ENCODE results near the gene SMARCA4. TPM values are rescaled to one million over a fixed set of nuclear protein-coding genes. Genes with fewer than 3 reads are reported as not detected.

The SMARCA4 gene
- total and polyA plus RNA-seq, 3 donors from 2014 or later = 141 to 188 (median 180) TPM

GRCh38 chr19:11105014-11105636 is 144.3 kb downstream of the SMARCA4 start:
- Histone ChIP-seq H3K36me3 (ENCODE audit: low read depth, missing control alignments) (no peaks in the 10 kb centered on the region), H3K27ac (no peak overlapping the region), H3K9me3 (no peaks in the 10 kb centered on the region), H3K27me3 (no peaks in the 10 kb centered on the region), H3K4me3 (no peak overlapping the region), H3K4me1 (no peaks in the 10 kb centered on the region)
- DNase-seq = no peak
- TF ChIP-seq POLR2A (IDR thresholded peaks at IDR 0.05) = no peak
- TF ChIP-seq CTCF (IDR thresholded peaks at IDR 0.05) = no peak
- WGBS, 2 donors = 75 to 90% methylated on average over 34 to 36 of the region's 36 CpGs
- intact Hi-C loops (cut with DNase I; ENCODE audit: low total_unique reads) = no loop called here

DNA sequence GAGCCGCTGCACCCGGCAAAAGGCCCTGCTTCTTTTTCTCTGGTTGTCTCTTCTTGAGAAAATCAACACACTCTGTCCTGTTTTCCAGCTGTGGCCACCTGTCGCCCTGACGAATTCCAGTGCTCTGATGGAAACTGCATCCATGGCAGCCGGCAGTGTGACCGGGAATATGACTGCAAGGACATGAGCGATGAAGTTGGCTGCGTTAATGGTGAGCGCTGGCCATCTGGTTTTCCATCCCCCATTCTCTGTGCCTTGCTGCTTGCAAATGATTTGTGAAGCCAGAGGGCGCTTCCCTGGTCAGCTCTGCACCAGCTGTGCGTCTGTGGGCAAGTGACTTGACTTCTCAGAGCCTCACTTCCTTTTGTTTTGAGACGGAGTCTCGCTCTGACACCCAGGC is 145.6 kb downstream of the SMARCA4 start:
- H3K4me3 ChIP-seq = no peak overlapping the region
- no peaks in the 10 kb centered on the region for H3K27me3 ChIP-seq
- TF ChIP-seq POLR2A (IDR thresholded peaks at IDR 0.05) (no peak), CTCF (IDR thresholded peaks at IDR 0.05) (no peak)
- intact Hi-C loops (cut with DNase I; ENCODE audit: low total_unique reads) = no loop called here
- no peak overlapping the region for H3K27ac ChIP-seq
- no peaks in the 10 kb centered on the region for H3K4me1 ChIP-seq
- 75 to 81% methylated on average over 13 of the region's 13 CpGs for WGBS, 2 donors
- DNase-seq = no peak
- no peaks in the 10 kb centered on the region for H3K36me3 ChIP-seq (ENCODE audit: low read depth, missing control alignments)
- no peaks in the 10 kb centered on the region for H3K9me3 ChIP-seq

- DNase-seq = no peak
- 87 to 93% methylated on average over 6 of the region's 6 CpGs for WGBS, 2 donors
- no peaks in the 10 kb centered on the region for H3K27me3 ChIP-seq
- no peaks in the 10 kb centered on the region for H3K4me1 ChIP-seq
- H3K4me3 ChIP-seq = no peak overlapping the region
- H3K27ac ChIP-seq = no peak overlapping the region
- no peaks in the 10 kb centered on the region for H3K9me3 ChIP-seq
- TF ChIP-seq POLR2A (IDR thresholded peaks at IDR 0.05) = no peak
- TF ChIP-seq CTCF (IDR thresholded peaks at IDR 0.05) = no peak
- intact Hi-C loops (cut with DNase I; ENCODE audit: low total_unique reads) = no loop called here
- no peaks in the 10 kb centered on the region for H3K36me3 ChIP-seq (ENCODE audit: low read depth, missing control alignments)
Observed at GRCh38 chr19:11108746-11109145, 147.9 kb downstream of the SMARCA4 start.

DNA sequence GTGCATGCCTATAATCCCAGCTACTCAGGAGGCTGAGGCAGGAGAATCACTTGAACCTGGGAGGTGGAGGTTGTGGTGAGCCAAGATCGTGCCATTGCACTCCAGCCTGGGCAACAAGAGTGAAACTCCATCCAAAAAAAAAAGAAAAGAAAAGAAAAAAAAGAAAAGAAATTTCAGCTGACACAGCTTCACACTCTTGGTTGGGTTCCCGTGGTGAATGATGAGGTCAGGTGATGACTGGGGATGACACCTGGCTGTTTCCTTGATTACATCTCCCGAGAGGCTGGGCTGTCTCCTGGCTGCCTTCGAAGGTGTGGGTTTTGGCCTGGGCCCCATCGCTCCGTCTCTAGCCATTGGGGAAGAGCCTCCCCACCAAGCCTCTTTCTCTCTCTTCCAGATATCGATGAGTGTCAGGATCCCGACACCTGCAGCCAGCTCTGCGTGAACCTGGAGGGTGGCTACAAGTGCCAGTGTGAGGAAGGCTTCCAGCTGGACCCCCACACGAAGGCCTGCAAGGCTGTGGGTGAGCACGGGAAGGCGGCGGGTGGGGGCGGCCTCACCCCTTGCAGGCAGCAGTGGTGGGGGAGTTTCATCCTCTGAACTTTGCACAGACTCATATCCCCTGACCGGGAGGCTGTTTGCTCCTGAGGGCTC is 150.4 kb downstream of the SMARCA4 start:
- Histone ChIP-seq H3K4me3 (no peak overlapping the region), H3K27ac (no peak overlapping the region), H3K9me3 (no peaks in the 10 kb centered on the region), H3K27me3 (no peaks in the 10 kb centered on the region), H3K36me3 (ENCODE audit: low read depth, missing control alignments) (no peaks in the 10 kb centered on the region), H3K4me1 (no peaks in the 10 kb centered on the region)
- 90 to 93% methylated on average over 15 of the region's 15 CpGs for whole genome bisulfite sequencing, 2 donors
- DNase-seq = no peak
- intact Hi-C loops (cut with DNase I; ENCODE audit: low total_unique reads) = loop anchor here (10.0 kb wide), 1 partner anchor 76 kb away; no protein-coding TSS in a partner anchor
- TF ChIP-seq POLR2A (IDR thresholded peaks at IDR 0.05) (no peak), CTCF (IDR thresholded peaks at IDR 0.05) (no peak)

DNA sequence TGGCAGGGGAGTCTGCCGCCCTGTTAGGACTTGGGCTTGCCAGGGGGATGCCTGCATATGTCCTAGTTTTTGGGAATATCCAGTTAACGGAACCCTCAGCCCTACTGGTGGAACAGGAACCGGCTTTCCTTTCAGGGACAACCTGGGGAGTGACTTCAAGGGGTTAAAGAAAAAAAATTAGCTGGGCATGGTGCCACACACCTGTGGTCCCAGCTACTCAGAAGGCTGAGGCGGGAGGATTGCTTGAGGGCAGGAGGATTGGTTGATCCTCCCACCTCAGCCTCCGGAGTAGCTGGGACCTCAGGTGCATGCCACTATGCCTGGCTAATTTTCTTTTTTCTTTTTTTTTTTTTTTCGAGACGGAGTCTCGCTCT is 150.9 kb downstream of the SMARCA4 start:
- no peak for DNase-seq
- WGBS, 2 donors = 84% methylated on average over 8 of the region's 8 CpGs
- Histone ChIP-seq H3K4me1 (no peaks in the 10 kb centered on the region), H3K27me3 (no peaks in the 10 kb centered on the region), H3K9me3 (no peaks in the 10 kb centered on the region), H3K4me3 (no peak overlapping the region), H3K27ac (no peak overlapping the region), H3K36me3 (ENCODE audit: low read depth, missing control alignments) (no peaks in the 10 kb centered on the region)
- TF ChIP-seq CTCF (IDR thresholded peaks at IDR 0.05) (no peak), POLR2A (IDR thresholded peaks at IDR 0.05) (no peak)
- intact Hi-C loops (cut with DNase I; ENCODE audit: low total_unique reads) = loop anchor here (10.0 kb wide), 1 partner anchor 77 kb away; no protein-coding TSS in a partner anchor

Measured in testis (tissue), 3 donors.